Measurements from ENCODE around the gene MICAL2.

MICAL2 gene

DNA sequence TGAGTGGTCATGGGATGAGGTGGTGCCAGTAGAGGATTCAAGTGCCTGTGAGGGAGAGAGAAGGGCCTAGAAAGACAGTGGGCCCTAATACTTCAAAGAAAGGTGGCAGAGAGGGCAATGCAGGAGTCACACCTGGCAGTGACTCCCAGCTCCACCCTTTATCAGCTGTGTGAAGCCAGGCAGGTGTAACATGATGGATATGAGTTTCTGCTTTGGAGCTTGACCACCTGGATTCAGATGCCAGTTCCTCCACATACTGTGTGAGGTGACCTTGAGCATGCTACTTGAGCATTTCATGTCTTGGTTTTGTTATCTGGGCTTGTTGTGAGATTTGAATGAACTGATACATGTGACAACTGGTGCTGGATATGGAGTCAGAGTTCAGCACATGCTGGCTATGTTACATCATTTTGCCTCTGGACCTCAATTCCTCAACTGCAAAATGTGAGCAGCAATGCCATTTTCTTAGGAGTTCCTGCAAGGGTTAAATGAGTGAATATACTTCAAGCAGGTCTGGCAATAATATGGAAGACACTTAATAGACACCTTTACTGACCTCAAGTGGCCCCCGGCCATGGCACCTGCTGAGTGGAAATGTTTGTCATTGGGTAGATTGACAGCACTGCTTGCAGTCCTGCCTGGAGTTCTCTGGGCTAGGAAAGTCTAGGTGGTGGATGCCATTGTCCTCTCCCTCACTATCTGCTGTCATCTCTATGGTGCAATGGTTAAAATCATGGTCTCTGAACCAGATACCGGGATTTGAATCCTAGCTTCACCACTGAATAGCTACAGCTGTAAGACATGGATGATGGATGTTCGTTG lies 83.3 kb downstream of the MICAL2 start:
- Histone ChIP-seq H3K27me3 (ENCODE audit: control insufficient read depth in 1 of 2, insufficient read depth in 2 of 2, low read length in 2 of 2) (no peaks in the 10 kb centered on the region), H3K36me3 (ENCODE audit: insufficient read depth, low read length) (peaks cover 10% of the 10 kb centered on the region), H3K4me3 (ENCODE audit: low read depth in 1 of 2, low read length in 2 of 2) (no peak overlapping the region), H3K9ac (ENCODE audit: low read length) (no peak overlapping the region), H3K27ac (ENCODE audit: low read depth, low read length) (no peak overlapping the region), H3K9me3 (ENCODE audit: low read length) (no peaks in the 10 kb centered on the region), H3K4me1 (ENCODE audit: insufficient read depth, low read length) (peaks cover 17% of the 10 kb centered on the region)

DNA sequence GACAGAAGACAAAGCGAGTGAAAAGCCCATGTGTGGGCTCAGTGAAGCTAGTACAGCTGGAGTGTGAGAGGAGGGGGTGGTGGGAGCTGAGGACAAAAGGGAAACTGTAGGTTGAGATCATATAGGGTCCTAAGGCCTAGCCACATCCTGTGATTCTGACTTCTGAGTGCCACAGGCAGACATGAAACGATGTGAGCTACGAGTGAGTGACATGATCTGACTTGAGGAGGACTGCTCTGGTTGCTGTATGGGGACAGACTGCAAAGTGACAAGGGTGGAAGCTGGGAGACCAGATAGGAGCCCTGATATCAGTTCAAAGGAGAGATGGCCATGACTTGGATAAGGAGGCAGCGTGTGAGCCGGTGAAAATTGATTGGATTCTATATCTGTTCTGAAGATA lies 85.4 kb downstream of the MICAL2 start:
- Histone ChIP-seq H3K4me1 (ENCODE audit: insufficient read depth, low read length) (peaks cover 27% of the 10 kb centered on the region), H3K4me3 (ENCODE audit: low read depth in 1 of 2, low read length in 2 of 2) (no peak overlapping the region), H3K27me3 (ENCODE audit: control insufficient read depth in 1 of 2, insufficient read depth in 2 of 2, low read length in 2 of 2) (no peaks in the 10 kb centered on the region), H3K9ac (ENCODE audit: low read length) (no peak overlapping the region), H3K36me3 (ENCODE audit: insufficient read depth, low read length) (peaks cover 10% of the 10 kb centered on the region), H3K27ac (ENCODE audit: low read depth, low read length) (no peak overlapping the region), H3K9me3 (ENCODE audit: low read length) (no peaks in the 10 kb centered on the region)

- Histone ChIP-seq H3K27ac (ENCODE audit: low read depth, low read length) (no peak overlapping the region), H3K27me3 (ENCODE audit: control insufficient read depth in 1 of 2, insufficient read depth in 2 of 2, low read length in 2 of 2) (no peaks in the 10 kb centered on the region), H3K9ac (ENCODE audit: low read length) (no peak overlapping the region), H3K4me3 (ENCODE audit: low read depth in 1 of 2, low read length in 2 of 2) (no peak overlapping the region), H3K4me1 (ENCODE audit: insufficient read depth, low read length) (peaks cover 33% of the 10 kb centered on the region), H3K9me3 (ENCODE audit: low read length) (no peaks in the 10 kb centered on the region), H3K36me3 (ENCODE audit: insufficient read depth, low read length) (peaks cover 10% of the 10 kb centered on the region)
Observed at GRCh38 chr11:12196308-12196707, 85.9 kb downstream of the MICAL2 start.

- H3K4me1 ChIP-seq (ENCODE audit: insufficient read depth, low read length) = peaks cover 35% of the 10 kb centered on the region
- H3K27me3 ChIP-seq (ENCODE audit: control insufficient read depth in 1 of 2, insufficient read depth in 2 of 2, low read length in 2 of 2) = no peaks in the 10 kb centered on the region
- H3K4me3 ChIP-seq (ENCODE audit: low read depth in 1 of 2, low read length in 2 of 2) = no peak overlapping the region
- peaks cover 10% of the 10 kb centered on the region for H3K36me3 ChIP-seq (ENCODE audit: insufficient read depth, low read length)
- H3K9me3 ChIP-seq (ENCODE audit: low read length) = no peaks in the 10 kb centered on the region
- no peak overlapping the region for H3K27ac ChIP-seq (ENCODE audit: low read depth, low read length)
- no peak overlapping the region for H3K9ac ChIP-seq (ENCODE audit: low read length)
Observed at GRCh38 chr11:12196872-12197271, 86.5 kb downstream of the MICAL2 start.

- H3K4me3 ChIP-seq (ENCODE audit: low read depth in 1 of 2, low read length in 2 of 2) = no peak overlapping the region
- H3K4me1 ChIP-seq (ENCODE audit: insufficient read depth, low read length) = peaks cover 35% of the 10 kb centered on the region
- H3K27me3 ChIP-seq (ENCODE audit: control insufficient read depth in 1 of 2, insufficient read depth in 2 of 2, low read length in 2 of 2) = no peaks in the 10 kb centered on the region
- H3K36me3 ChIP-seq (ENCODE audit: insufficient read depth, low read length) = peaks cover 10% of the 10 kb centered on the region
- H3K27ac ChIP-seq (ENCODE audit: low read depth, low read length) = no peak overlapping the region
- H3K9me3 ChIP-seq (ENCODE audit: low read length) = no peaks in the 10 kb centered on the region
- H3K9ac ChIP-seq (ENCODE audit: low read length) = no peak overlapping the region
Observed at GRCh38 chr11:12198251-12199222, 88.1 kb downstream of the MICAL2 start.

GRCh38 chr11:12199231-12199948 lies 89.0 kb downstream of the MICAL2 start:
- no peak overlapping the region for H3K4me3 ChIP-seq (ENCODE audit: low read depth in 1 of 2, low read length in 2 of 2)
- H3K9ac ChIP-seq (ENCODE audit: low read length) = no peak overlapping the region
- H3K27me3 ChIP-seq (ENCODE audit: control insufficient read depth in 1 of 2, insufficient read depth in 2 of 2, low read length in 2 of 2) = no peaks in the 10 kb centered on the region
- H3K4me1 ChIP-seq (ENCODE audit: insufficient read depth, low read length) = peaks cover 35% of the 10 kb centered on the region
- H3K9me3 ChIP-seq (ENCODE audit: low read length) = no peaks in the 10 kb centered on the region
- H3K36me3 ChIP-seq (ENCODE audit: insufficient read depth, low read length) = peaks cover 10% of the 10 kb centered on the region
- peak overlapping the region; percentile 48 for H3K27ac ChIP-seq (ENCODE audit: low read depth, low read length)

DNA sequence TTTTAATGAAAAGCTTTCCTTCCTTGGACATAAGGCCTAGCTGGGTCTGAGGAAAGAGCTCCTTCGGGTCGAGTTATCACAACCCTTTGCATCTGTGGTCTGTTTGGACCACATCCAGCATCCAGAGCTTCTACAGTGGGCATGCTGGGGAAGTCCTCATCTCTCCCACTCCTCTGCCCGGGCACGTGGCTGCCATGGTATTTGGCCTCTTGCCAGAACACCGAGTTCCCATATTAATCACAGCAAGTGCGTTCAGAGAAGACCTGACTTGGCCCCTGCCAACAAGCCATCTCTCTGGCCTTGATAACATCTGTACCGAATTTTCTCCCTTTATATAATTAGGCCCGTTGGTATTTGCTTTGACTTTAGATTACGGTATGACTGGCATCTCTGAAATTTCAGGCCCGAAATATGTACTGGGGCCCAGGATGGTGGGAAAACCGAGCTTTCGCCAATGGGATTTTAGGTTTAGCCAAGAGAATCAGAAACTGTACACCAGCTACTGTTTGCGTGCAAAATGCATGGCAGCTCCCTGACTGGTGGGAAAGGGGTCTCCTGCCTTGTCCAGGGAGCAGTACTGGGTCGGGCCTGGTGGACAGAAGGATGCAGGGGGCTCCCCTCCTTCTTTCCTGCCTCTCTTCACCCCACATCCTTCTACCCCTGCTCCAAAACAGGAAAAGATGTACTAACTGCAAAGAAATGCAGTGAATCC lies 90.0 kb downstream of the MICAL2 start:
- peak overlapping the region; percentile 35 for H3K27ac ChIP-seq (ENCODE audit: low read depth, low read length)
- no peaks in the 10 kb centered on the region for H3K9me3 ChIP-seq (ENCODE audit: low read length)
- no peaks in the 10 kb centered on the region for H3K27me3 ChIP-seq (ENCODE audit: control insufficient read depth in 1 of 2, insufficient read depth in 2 of 2, low read length in 2 of 2)
- H3K36me3 ChIP-seq (ENCODE audit: insufficient read depth, low read length) = peaks cover 15% of the 10 kb centered on the region
- H3K9ac ChIP-seq (ENCODE audit: low read length) = no peak overlapping the region
- H3K4me1 ChIP-seq (ENCODE audit: insufficient read depth, low read length) = peaks cover 38% of the 10 kb centered on the region
- no peak overlapping the region for H3K4me3 ChIP-seq (ENCODE audit: low read depth in 1 of 2, low read length in 2 of 2)

GRCh38 chr11:12200991-12201985 lies 90.9 kb downstream of the MICAL2 start:
- Histone ChIP-seq H3K27ac (ENCODE audit: low read depth, low read length) (peak overlapping the region; percentile 35), H3K9me3 (ENCODE audit: low read length) (no peaks in the 10 kb centered on the region), H3K9ac (ENCODE audit: low read length) (no peak overlapping the region), H3K4me3 (ENCODE audit: low read depth in 1 of 2, low read length in 2 of 2) (no peak overlapping the region), H3K36me3 (ENCODE audit: insufficient read depth, low read length) (peaks cover 19% of the 10 kb centered on the region), H3K4me1 (ENCODE audit: insufficient read depth, low read length) (peaks cover 35% of the 10 kb centered on the region), H3K27me3 (ENCODE audit: control insufficient read depth in 1 of 2, insufficient read depth in 2 of 2, low read length in 2 of 2) (no peaks in the 10 kb centered on the region)

DNA sequence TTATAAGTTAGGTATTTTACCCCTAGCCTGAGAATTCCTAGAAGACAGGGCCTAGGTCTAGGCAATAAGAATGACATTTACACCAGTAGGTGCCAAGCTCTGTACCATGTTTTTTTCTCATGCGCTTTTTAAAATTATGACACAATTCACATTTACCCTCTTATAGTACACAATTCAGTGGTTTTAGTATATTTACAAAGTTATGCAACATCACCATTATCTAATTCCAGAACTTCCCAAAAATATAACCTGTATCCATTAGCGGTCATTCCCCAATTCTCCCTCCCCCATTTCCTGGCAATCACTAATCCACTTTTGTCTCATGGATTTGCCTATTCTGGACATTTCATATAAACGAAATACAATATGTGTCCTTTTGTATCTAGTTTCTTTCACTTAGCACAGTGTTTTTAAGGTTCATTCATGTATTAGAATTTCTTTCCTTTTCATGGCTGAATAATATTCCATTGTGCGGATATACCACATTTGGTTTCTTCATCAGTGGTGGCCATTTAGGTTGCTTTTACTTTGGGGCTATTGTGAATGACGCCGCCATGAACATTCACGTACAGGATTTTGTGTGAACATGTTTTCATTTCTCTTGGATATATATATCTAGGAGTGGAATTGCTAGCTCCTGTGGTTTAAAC lies 92.4 kb downstream of the MICAL2 start:
- Histone ChIP-seq H3K4me3 (ENCODE audit: low read depth in 1 of 2, low read length in 2 of 2) (no peak overlapping the region), H3K27ac (ENCODE audit: low read depth, low read length) (no peak overlapping the region), H3K27me3 (ENCODE audit: control insufficient read depth in 1 of 2, insufficient read depth in 2 of 2, low read length in 2 of 2) (no peaks in the 10 kb centered on the region), H3K36me3 (ENCODE audit: insufficient read depth, low read length) (peaks cover 23% of the 10 kb centered on the region), H3K9ac (ENCODE audit: low read length) (no peak overlapping the region), H3K4me1 (ENCODE audit: insufficient read depth, low read length) (peaks cover 24% of the 10 kb centered on the region), H3K9me3 (ENCODE audit: low read length) (no peaks in the 10 kb centered on the region)

Data from muscle layer of colon (tissue), 2 donors.